Breast epithelium (tissue), 4 donors: ENCODE measurements around the gene CHST8. TPM values are rescaled to one million over a fixed set of nuclear protein-coding genes. Genes with fewer than 3 reads are reported as not detected.
"Not testable (repeated sequence)": the region's sequence is repeated elsewhere in the genome, so short reads cannot be mapped to it uniquely, and the experiment has no call there.

Experiments
- DNase-seq, 2 donors: peaks; one replicate each; pipeline ENCODE4 v3.0.0-alpha.2; 2019; ENCODE audit warnings: low spot score in 2 of 2
- H3K27ac ChIP-seq, 2 donors: fragments of 200-600 bp; sonication (generic) in 1 of 2; one replicate each; pipeline ENCODE4 v1.5.1; 2016 to 2019; ENCODE audit warnings: mild to moderate bottlenecking in 1 of 2
- H3K27me3 ChIP-seq, 2 donors: fragments of 200-600 bp; sonication (generic) in 1 of 2; one replicate each; pipeline versions ENCODE4 v1.5.1 to v1.6.0; 2017 to 2019; ENCODE audit warnings: control low read depth in 1 of 2, mild to moderate bottlenecking in 1 of 2
- H3K36me3 ChIP-seq: fragments of 200-600 bp; one replicate; pipeline ENCODE4 v1.5.1; 2019
- H3K4me1 ChIP-seq, 2 donors: fragments of 200-600 bp; sonication (generic); one replicate each; pipeline ENCODE4 v1.5.1; 2016 to 2019; ENCODE audit warnings: control low read depth in 1 of 2
- H3K4me3 ChIP-seq, 3 donors: fragments of 200-600 bp; sonication (generic); 1 replicate in 2 of 3; 2 replicates in 1 of 3; pipeline ENCODE4 v1.5.1; 2016 to 2019; ENCODE audit warnings: mild to moderate bottlenecking in 3 of 3, moderate library complexity in 2 of 3
- H3K9me3 ChIP-seq, 2 donors: fragments of 200-600 bp; sonication (generic) in 1 of 2; one replicate each; pipeline ENCODE4 v1.5.1; 2016 to 2019; ENCODE audit warnings: control low read depth in 1 of 2
- POLR2A ChIP-seq: fragments of 450-650 bp; IDR thresholded peaks from one replicate; pipeline ENCODE4 v1.6.1; 2016; ENCODE audit warnings: antibody characterized with exemption, mild to moderate bottlenecking, moderate library complexity
- POLR2AphosphoS5 ChIP-seq, 3 donors: sonication (generic); formaldehyde crosslinking; IDR thresholded peaks; one replicate each; pipeline ENCODE4 v1.6.1; 2017; ENCODE audit warnings: antibody characterized with exemption in 3 of 3
- intact Hi-C: fragments of 100-400 bp; cut with DNase I; formaldehyde crosslinking; loops from one replicate; pipeline ENCODE4 v1.15.1; 2023; ENCODE audit warnings: low total_unique reads
- total RNA-seq, 3 donors: library from RNA; depleted of rRNA; stranded (reverse); fragments of >200 nt; gene quantifications; one replicate each; pipeline ENCODE4 v1.1.0, GENCODE V29; 2016
- TF ChIP-seq, protein P1 (sequence below), 3 donors: fragments of 450-650 bp; IDR thresholded peaks; one replicate each; pipeline ENCODE4 v1.5.1; 2016 to 2017; ENCODE audit warnings: antibody characterized with exemption in 3 of 3, mild to moderate bottlenecking in 3 of 3, moderate library complexity in 3 of 3

The CHST8 gene
- total RNA-seq, 3 donors from 2014 or later: 0.16 to 14.1 (median 1.6) TPM

DNA sequence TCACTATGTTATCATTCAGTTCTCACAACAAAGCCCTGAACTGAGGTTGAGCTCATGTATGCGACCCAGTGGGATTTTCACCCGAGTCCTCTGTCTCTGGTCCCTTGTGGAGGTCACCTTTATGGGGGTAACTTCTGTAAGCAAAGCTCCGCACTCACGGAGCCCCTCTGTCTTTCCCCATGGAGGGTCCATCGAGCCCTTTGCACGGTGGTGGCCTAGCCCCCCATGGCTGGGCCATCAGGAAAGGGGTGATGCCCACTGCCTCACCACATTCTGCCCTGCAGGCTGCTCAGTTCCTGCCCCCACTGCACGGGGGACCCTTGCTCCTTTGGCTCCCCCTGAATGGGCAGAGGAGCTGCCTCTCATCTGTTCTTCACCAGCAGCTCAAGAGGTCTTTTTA lies 39.6 kb downstream of the CHST8 start:
- TF ChIP-seq POLR2AphosphoS5 (IDR thresholded peaks at IDR 0.05): no peak
- no peak for TF ChIP-seq POLR2A
- TF ChIP-seq, protein P1, sequence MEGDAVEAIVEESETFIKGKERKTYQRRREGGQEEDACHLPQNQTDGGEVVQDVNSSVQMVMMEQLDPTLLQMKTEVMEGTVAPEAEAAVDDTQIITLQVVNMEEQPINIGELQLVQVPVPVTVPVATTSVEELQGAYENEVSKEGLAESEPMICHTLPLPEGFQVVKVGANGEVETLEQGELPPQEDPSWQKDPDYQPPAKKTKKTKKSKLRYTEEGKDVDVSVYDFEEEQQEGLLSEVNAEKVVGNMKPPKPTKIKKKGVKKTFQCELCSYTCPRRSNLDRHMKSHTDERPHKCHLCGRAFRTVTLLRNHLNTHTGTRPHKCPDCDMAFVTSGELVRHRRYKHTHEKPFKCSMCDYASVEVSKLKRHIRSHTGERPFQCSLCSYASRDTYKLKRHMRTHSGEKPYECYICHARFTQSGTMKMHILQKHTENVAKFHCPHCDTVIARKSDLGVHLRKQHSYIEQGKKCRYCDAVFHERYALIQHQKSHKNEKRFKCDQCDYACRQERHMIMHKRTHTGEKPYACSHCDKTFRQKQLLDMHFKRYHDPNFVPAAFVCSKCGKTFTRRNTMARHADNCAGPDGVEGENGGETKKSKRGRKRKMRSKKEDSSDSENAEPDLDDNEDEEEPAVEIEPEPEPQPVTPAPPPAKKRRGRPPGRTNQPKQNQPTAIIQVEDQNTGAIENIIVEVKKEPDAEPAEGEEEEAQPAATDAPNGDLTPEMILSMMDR (IDR thresholded peaks at IDR 0.05): no peak
- no peak for DNase-seq
- peaks cover 0 to 11% of the 10 kb centered on the region in 2 donors for H3K27me3 ChIP-seq
- H3K27ac ChIP-seq: no peak overlapping the region
- no peak overlapping the region for H3K4me3 ChIP-seq
- H3K36me3 ChIP-seq: no peaks in the 10 kb centered on the region
- no peaks in the 10 kb centered on the region for H3K9me3 ChIP-seq
- H3K4me1 ChIP-seq: no peaks in the 10 kb centered on the region
- intact Hi-C loops: no loop called here

DNA sequence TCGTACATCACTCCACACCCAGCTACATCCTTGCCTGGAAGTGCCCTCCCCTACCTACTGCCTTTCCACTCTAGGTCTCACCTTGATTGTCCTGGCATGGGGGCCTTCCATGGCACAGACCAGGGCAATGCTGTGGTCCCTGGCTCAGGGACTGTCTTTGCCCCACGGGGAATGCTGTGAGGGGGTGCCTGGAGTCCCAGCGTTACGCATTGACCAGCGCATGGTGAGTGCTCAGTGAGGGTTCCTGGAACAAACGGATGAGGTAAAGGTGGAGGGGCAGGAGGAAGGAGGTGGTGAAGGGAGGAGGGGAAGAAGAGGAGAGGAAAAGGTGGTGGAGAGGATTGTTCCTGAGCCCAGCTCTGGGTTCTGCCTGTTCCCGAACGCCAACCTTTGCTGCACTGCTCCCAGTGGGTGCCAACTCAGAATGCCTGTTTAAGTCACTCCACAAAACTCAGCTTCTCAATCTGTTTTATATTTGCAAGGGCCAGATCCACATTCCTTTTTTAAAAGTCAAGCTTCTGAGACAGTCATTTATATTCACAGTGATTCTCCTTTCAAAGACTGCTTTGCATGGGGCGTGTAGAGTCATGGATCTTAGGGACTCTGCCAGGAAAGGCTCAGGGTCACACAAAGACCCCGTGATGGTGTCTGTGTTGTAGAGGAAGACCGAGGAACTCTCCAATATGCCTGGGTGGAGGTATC lies 40.8 kb downstream of the CHST8 start:
- Histone ChIP-seq H3K27ac (no peak overlapping the region), H3K4me3 (no peak overlapping the region), H3K36me3 (no peaks in the 10 kb centered on the region), H3K9me3 (no peaks in the 10 kb centered on the region), H3K4me1 (no peaks in the 10 kb centered on the region), H3K27me3 (peaks cover 0 to 11% of the 10 kb centered on the region in 2 donors)
- DNase-seq: no peak
- intact Hi-C loops: no loop called here
- no peak for TF ChIP-seq POLR2AphosphoS5 (IDR thresholded peaks at IDR 0.05)
- TF ChIP-seq, protein P1 (IDR thresholded peaks at IDR 0.05): no peak
- TF ChIP-seq POLR2A: no peak

DNA sequence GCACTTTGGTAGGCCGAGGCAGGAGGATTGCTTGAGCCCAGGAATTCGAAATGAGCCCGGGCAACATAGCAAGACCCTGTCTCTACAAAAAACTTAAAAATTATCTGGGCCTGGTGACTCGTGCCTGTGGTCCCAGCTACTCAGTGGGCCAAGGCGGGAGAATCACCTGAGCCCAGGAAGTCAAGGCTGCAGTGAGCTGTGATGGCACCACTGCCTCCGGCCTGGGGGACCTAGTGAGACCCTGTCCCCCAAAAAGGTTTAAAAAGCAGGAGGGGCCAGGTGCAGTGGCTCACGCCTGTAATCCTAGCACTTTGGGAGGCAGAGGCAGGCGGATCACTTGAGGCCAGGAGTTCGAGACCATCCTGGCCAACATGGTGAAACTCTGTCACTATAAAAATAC lies 41.6 kb downstream of the CHST8 start:
- intact Hi-C loops: not testable (repeated sequence)

DNA sequence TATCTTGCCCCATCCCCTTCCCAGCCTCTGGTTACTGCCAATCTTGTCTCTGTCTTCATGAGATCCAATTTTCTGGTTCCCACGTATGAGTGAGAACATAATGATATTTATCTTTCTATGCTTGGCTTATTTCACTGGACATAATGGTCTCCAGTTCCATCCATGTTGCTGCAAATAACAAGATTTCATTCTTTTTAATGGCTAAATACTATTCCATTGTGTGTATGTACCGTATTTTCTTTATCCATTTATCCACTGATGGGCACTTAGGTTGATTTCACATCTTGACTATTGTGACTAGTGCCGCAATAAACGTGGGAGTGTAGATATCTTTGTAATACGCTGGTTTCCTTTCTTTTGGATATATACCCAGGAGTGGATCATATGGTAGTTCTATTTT lies 43.0 kb downstream of the CHST8 start:
- Histone ChIP-seq H3K36me3 (no peaks in the 10 kb centered on the region), H3K27me3 (peaks cover 0 to 11% of the 10 kb centered on the region in 2 donors), H3K9me3 (no peaks in the 10 kb centered on the region), H3K4me3 (no peak overlapping the region), H3K27ac (no peak overlapping the region), H3K4me1 (no peaks in the 10 kb centered on the region)
- intact Hi-C loops: no loop called here
- no peak for TF ChIP-seq POLR2A
- TF ChIP-seq, protein P1 (IDR thresholded peaks at IDR 0.05): no peak
- no peak for DNase-seq

More for the DNA sequence above, 41.6 kb downstream of the CHST8 start:
- not testable (repeated sequence) for H3K9me3 ChIP-seq, DNase-seq, H3K36me3 ChIP-seq, H3K27ac ChIP-seq, H3K4me3 ChIP-seq, H3K4me1 ChIP-seq
- peaks cover 0 to 11% of the 10 kb centered on the region in 2 donors for H3K27me3 ChIP-seq

DNA sequence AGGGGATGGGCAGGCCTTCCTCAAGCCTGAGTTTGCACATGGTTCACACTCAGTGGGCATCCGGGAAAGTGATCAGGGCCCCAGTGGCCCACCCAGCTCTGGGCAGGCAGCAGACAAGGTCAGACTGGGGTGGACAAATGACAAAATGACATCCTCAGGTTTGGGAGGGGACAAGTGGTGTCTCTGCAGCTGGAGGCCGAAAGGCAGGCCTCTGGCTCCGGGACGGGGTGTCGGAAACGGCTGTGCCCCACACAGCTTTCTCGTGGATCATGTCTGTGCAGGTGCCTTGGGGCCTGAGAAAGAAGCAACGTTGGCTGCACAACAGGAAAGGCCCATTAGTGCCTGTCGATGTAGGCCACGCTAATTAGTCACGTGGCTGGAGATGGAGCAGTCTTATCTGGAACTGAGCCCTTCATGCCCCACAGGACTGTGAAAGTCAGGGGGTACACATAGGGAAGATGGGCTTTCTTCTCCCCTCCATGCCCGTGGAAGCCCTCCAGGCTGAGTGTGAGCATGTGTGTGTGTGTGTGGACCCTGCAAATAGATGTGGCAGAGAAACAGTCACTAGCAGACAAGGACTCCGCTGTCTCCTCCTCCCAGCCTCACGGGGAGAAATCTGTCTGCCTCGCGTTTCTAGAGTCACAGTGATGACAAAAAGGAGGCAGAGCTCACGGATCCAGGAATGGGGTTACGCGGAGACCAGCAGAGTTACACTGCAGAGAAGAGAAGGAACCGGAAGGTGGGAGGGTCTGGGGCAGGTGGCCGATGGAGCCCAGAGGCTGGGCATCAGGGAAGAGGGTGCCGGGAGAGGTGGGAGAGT lies 44.2 kb downstream of the CHST8 start:
- no peak for TF ChIP-seq POLR2A
- TF ChIP-seq, protein P1 (IDR thresholded peaks at IDR 0.05): no peak
- no peak for TF ChIP-seq POLR2AphosphoS5 (IDR thresholded peaks at IDR 0.05)
- H3K27me3 ChIP-seq: peaks cover 0 to 13% of the 10 kb centered on the region in 2 donors
- intact Hi-C loops: no loop called here
- no peak overlapping the region for H3K4me3 ChIP-seq
- no peak for DNase-seq
- no peaks in the 10 kb centered on the region for H3K9me3 ChIP-seq
- H3K4me1 ChIP-seq: no peaks in the 10 kb centered on the region
- no peaks in the 10 kb centered on the region for H3K36me3 ChIP-seq
- no peak overlapping the region for H3K27ac ChIP-seq
